HG02763 (cell line): ENCODE results near the gene NEK6.

Source experiments
- ATAC-seq: cut with Tn5 transposase; IDR thresholded peaks from one replicate; pipeline ENCODE4 v1.9.1; 2021; ENCODE audit warnings: mild to moderate bottlenecking, moderate library complexity; ENCODE audit not compliant: unreplicated experiment

The NEK6 gene

GRCh38 chr9:124337562-124337961 lies 79.8 kb downstream of the NEK6 start:
- no peak for ATAC-seq

GRCh38 chr9:124339603-124340146 lies 81.9 kb downstream of the NEK6 start:
- ATAC-seq: no peak

GRCh38 chr9:124340219-124341069 lies 82.7 kb downstream of the NEK6 start:
- no peak for ATAC-seq

- no peak for ATAC-seq
Observed at GRCh38 chr9:124341455-124342170, 83.9 kb downstream of the NEK6 start.

- ATAC-seq: no peak
Observed at GRCh38 chr9:124342402-124342775, 84.6 kb downstream of the NEK6 start.

- ATAC-seq: no peak
Observed at GRCh38 chr9:124342776-124343485, 85.2 kb downstream of the NEK6 start.

GRCh38 chr9:124343533-124344290 lies 86.0 kb downstream of the NEK6 start:
- no peak for ATAC-seq

GRCh38 chr9:124344291-124345050 lies 86.7 kb downstream of the NEK6 start:
- ATAC-seq: no peak

GRCh38 chr9:124345063-124345462 lies 87.3 kb downstream of the NEK6 start:
- no peak for ATAC-seq

GRCh38 chr9:124345751-124346281 lies 88.1 kb downstream of the NEK6 start:
- ATAC-seq: no peak

- no peak for ATAC-seq
Observed at GRCh38 chr9:124346347-124347163, 88.8 kb downstream of the NEK6 start.

GRCh38 chr9:124347206-124347967 lies 89.6 kb downstream of the NEK6 start:
- no peak for ATAC-seq

GRCh38 chr9:124347968-124348358 lies 90.2 kb downstream of the NEK6 start:
- no peak for ATAC-seq

- ATAC-seq: no peak
Observed at GRCh38 chr9:124348363-124348762, 90.6 kb downstream of the NEK6 start.

- ATAC-seq: no peak
Observed at GRCh38 chr9:124348831-124349230, 91.1 kb downstream of the NEK6 start.

GRCh38 chr9:124349267-124349666 lies 91.5 kb downstream of the NEK6 start:
- ATAC-seq: no peak

- no peak for ATAC-seq
Observed at GRCh38 chr9:124349675-124350493, 92.1 kb downstream of the NEK6 start.
